ENCODE data around the gene BARX2. TPM values are rescaled to one million over a fixed set of nuclear protein-coding genes. Genes with fewer than 3 reads are reported as not detected.

Gene BARX2
- total RNA-seq, 2 experiments from 2014 or later, result 0.11 TPM; not detected in 1

GRCh38 chr11:129372609-129373488, 2.8 kb upstream of the BARX2 start:
- CTCF ChIA-PET, result interaction anchor here (1.0 kb wide), 1 partner anchor 16 kb away, joined by 3 read pairs; no protein-coding TSS in a partner anchor
- POLR2A ChIA-PET, result interaction anchor here (0.6 kb wide), 2 partner anchors 11 to 394 kb away, joined by 3 to 6 read pairs; no protein-coding TSS in a partner anchor

GRCh38 chr11:129373489-129373953, 2.1 kb upstream of the BARX2 start:
- ChIA-PET CTCF (interaction anchor here (1.0 kb wide), 1 partner anchor 15 kb away, joined by 3 read pairs; no protein-coding TSS in a partner anchor), POLR2A (no interaction called here)

- CTCF ChIA-PET, result interaction anchor here (1.0 to 1.2 kb wide), 2 partner anchors 11 to 14 kb away, joined by 3 read pairs; no protein-coding TSS in a partner anchor
- POLR2A ChIA-PET, result no interaction called here
Observed at GRCh38 chr11:129374081-129374992, 1.3 kb upstream of the BARX2 start.

- POLR2A ChIA-PET, result no interaction called here
Observed at GRCh38 chr11:129374993-129375750, 476 bp upstream of the BARX2 start.

GRCh38 chr11:129376658-129377341, 1.2 kb downstream of the BARX2 start:
- CTCF ChIA-PET, result no interaction called here

More at GRCh38 chr11:129374993-129375750, 476 bp upstream of the BARX2 start:
- CTCF ChIA-PET, result interaction anchor here (0.6 to 1.2 kb wide), 2 partner anchors 11 to 21 kb away, joined by 3 read pairs; no protein-coding TSS in a partner anchor

GRCh38 chr11:129377739-129378138, 2.1 kb downstream of the BARX2 start:
- CTCF ChIA-PET, result no interaction called here
- POLR2A ChIA-PET, result no interaction called here

More at GRCh38 chr11:129376658-129377341, 1.2 kb downstream of the BARX2 start:
- POLR2A ChIA-PET, result no interaction called here

GRCh38 chr11:129380413-129380812, 4.8 kb downstream of the BARX2 start:
- CTCF ChIA-PET, result no interaction called here
- POLR2A ChIA-PET, result no interaction called here

- POLR2A ChIA-PET, result no interaction called here
Observed at GRCh38 chr11:129382583-129382982, 6.9 kb downstream of the BARX2 start.

GRCh38 chr11:129383060-129383459, 7.4 kb downstream of the BARX2 start:
- POLR2A ChIA-PET, result no interaction called here

More at GRCh38 chr11:129382583-129382982, 6.9 kb downstream of the BARX2 start:
- CTCF ChIA-PET, result no interaction called here

GRCh38 chr11:129383502-129383901, 7.9 kb downstream of the BARX2 start:
- CTCF ChIA-PET, result no interaction called here

More at GRCh38 chr11:129383060-129383459, 7.4 kb downstream of the BARX2 start:
- CTCF ChIA-PET, result no interaction called here

GRCh38 chr11:129384415-129384814, 8.8 kb downstream of the BARX2 start:
- POLR2A ChIA-PET, result no interaction called here
- CTCF ChIA-PET, result no interaction called here

More at GRCh38 chr11:129383502-129383901, 7.9 kb downstream of the BARX2 start:
- POLR2A ChIA-PET, result no interaction called here

GRCh38 chr11:129385801-129386200, 10.2 kb downstream of the BARX2 start:
- CTCF ChIA-PET, result no interaction called here
- POLR2A ChIA-PET, result no interaction called here

GRCh38 chr11:129386795-129387397, 11.2 kb downstream of the BARX2 start:
- ChIA-PET POLR2A (no interaction called here), CTCF (no interaction called here)

GRCh38 chr11:129387434-129387833, 11.8 kb downstream of the BARX2 start:
- ChIA-PET CTCF (no interaction called here), POLR2A (no interaction called here)

GRCh38 chr11:129388824-129389223, 13.2 kb downstream of the BARX2 start:
- ChIA-PET POLR2A (no interaction called here), CTCF (interaction anchor here (1.4 kb wide), 1 partner anchor 15 kb away, joined by 3 read pairs; no protein-coding TSS in a partner anchor)

GRCh38 chr11:129390303-129390821, 14.7 kb downstream of the BARX2 start:
- CTCF ChIA-PET, result no interaction called here

GRCh38 chr11:129391360-129391759, 15.7 kb downstream of the BARX2 start:
- POLR2A ChIA-PET, result no interaction called here
- CTCF ChIA-PET, result no interaction called here

More at GRCh38 chr11:129390303-129390821, 14.7 kb downstream of the BARX2 start:
- POLR2A ChIA-PET, result no interaction called here

GRCh38 chr11:129391821-129392220, 16.2 kb downstream of the BARX2 start:
- ChIA-PET CTCF (no interaction called here), POLR2A (no interaction called here)
